ENCODE results near the gene NGEF. TPM values are rescaled to one million over a fixed set of nuclear protein-coding genes. Genes with fewer than 3 reads are reported as not detected.

Gene NGEF
- polyA plus RNA-seq, 3 donors, result not detected

GRCh38 chr2:233010569-233011267 lies 2.3 kb downstream of the NGEF start:
- Histone ChIP-seq H3K4me3 (replicated peaks in 1 of 3; ENCODE audit: low read depth in 2 of 3, low read length in 3 of 3) (no peak overlapping the region), H3K4me2 (replicated peaks; ENCODE audit: extremely low read depth, low read length, poor library complexity, severe bottlenecking) (no peak overlapping the region), H2AFZ (ENCODE audit: insufficient read depth, low read depth, low read length, poor library complexity, severe bottlenecking) (no peak overlapping the region), H3K36me3 (replicated peaks in 1 of 2; ENCODE audit: control insufficient read depth in 1 of 2, insufficient read depth in 2 of 2, low read length in 2 of 2) (no peaks in the 10 kb centered on the region), H4K20me1 (ENCODE audit: insufficient read depth, low read length) (no peaks in the 10 kb centered on the region), H3K27ac (ENCODE audit: low read depth in 1 of 2, low read length in 2 of 2) (no peak overlapping the region), H3K9me3 (replicated peaks in 1 of 2; ENCODE audit: control insufficient read depth in 1 of 2, insufficient read depth in 1 of 2, low read length in 2 of 2) (no peaks in the 10 kb centered on the region), H3K9ac (ENCODE audit: insufficient read depth, low read length, poor library complexity, severe bottlenecking) (no peak overlapping the region), H3K27me3 (ENCODE audit: control insufficient read depth in 2 of 2, insufficient read depth in 2 of 2, low read length in 2 of 2) (no peaks in the 10 kb centered on the region), H3K79me2 (ENCODE audit: insufficient read depth, low read length) (no peaks in the 10 kb centered on the region), H3K4me1 (ENCODE audit: control insufficient read depth in 1 of 2, insufficient read depth in 2 of 2, low read length in 2 of 2) (peaks cover 0 to 5% of the 10 kb centered on the region in 2 donors)
- H3K27ac Mint-ChIP-seq, result peak overlapping the region in 1 of 7 donors; percentile 35
- peaks cover 0 to 4% (median 0%) of the 10 kb centered on the region in 7 donors for H3K9me3 Mint-ChIP-seq
- WGBS (ENCODE audit: insufficient coverage), result no CpG with 5 or more reads among the region's 9 CpGs
- intact Hi-C loops (cut with micrococcal nuclease), result no loop called here
- peaks cover 14% of the 10 kb centered on the region for H3K4me1 Mint-ChIP-seq
- TF ChIP-seq CTCF (IDR thresholded peaks at IDR 0.05), result no peak
- peaks cover 3 to 13% (median 9%) of the 10 kb centered on the region in 3 donors for H3K27me3 Mint-ChIP-seq (ENCODE audit: low read depth in 3 of 3)
- no peak overlapping the region for H3K4me3 Mint-ChIP-seq
- no peak for DNase-seq
- no peaks in the 10 kb centered on the region for H3K36me3 Mint-ChIP-seq

GRCh38 chr2:233009661-233010060 lies 3.4 kb downstream of the NGEF start:
- Mint-ChIP-seq H3K4me1 (peaks cover 14% of the 10 kb centered on the region), H3K36me3 (no peaks in the 10 kb centered on the region), H3K9me3 (no peaks in the 10 kb centered on the region), H3K27ac (no peak overlapping the region), H3K4me3 (no peak overlapping the region), H3K27me3 (ENCODE audit: low read depth in 3 of 3) (peaks cover 3 to 16% (median 9%) of the 10 kb centered on the region in 3 donors)
- H3K4me2 ChIP-seq (replicated peaks; ENCODE audit: extremely low read depth, low read length, poor library complexity, severe bottlenecking), result no peak overlapping the region
- H3K27me3 ChIP-seq (ENCODE audit: control insufficient read depth in 2 of 2, insufficient read depth in 2 of 2, low read length in 2 of 2), result no peaks in the 10 kb centered on the region
- no peak overlapping the region for H3K9ac ChIP-seq (ENCODE audit: insufficient read depth, low read length, poor library complexity, severe bottlenecking)
- no CpG with 5 or more reads among the region's 3 CpGs for WGBS (ENCODE audit: insufficient coverage)
- H3K4me1 ChIP-seq (ENCODE audit: control insufficient read depth in 1 of 2, insufficient read depth in 2 of 2, low read length in 2 of 2), result peaks cover 0 to 5% of the 10 kb centered on the region in 2 donors
- no peaks in the 10 kb centered on the region for H3K36me3 ChIP-seq (replicated peaks in 1 of 2; ENCODE audit: control insufficient read depth in 1 of 2, insufficient read depth in 2 of 2, low read length in 2 of 2)
- H3K79me2 ChIP-seq (ENCODE audit: insufficient read depth, low read length), result no peaks in the 10 kb centered on the region
- intact Hi-C loops (cut with micrococcal nuclease), result no loop called here
- TF ChIP-seq CTCF (IDR thresholded peaks at IDR 0.05), result no peak
- no peak overlapping the region for H3K27ac ChIP-seq (ENCODE audit: low read depth in 1 of 2, low read length in 2 of 2)
- H3K9me3 ChIP-seq (replicated peaks in 1 of 2; ENCODE audit: control insufficient read depth in 1 of 2, insufficient read depth in 1 of 2, low read length in 2 of 2), result no peaks in the 10 kb centered on the region
- no peaks in the 10 kb centered on the region for H4K20me1 ChIP-seq (ENCODE audit: insufficient read depth, low read length)
- no peak overlapping the region for H3K4me3 ChIP-seq (replicated peaks in 1 of 3; ENCODE audit: low read depth in 2 of 3, low read length in 3 of 3)
- no peak overlapping the region for H2AFZ ChIP-seq (ENCODE audit: insufficient read depth, low read depth, low read length, poor library complexity, severe bottlenecking)
- DNase-seq, result no peak

Data from CD14-positive monocyte (primary cell).